K562 (cell line): ENCODE data around the gene ESPL1.

Experiments used
- POLR3A ChIP-seq: IDR thresholded peaks from 2 replicates; pipeline ENCODE4 v1.6.1; 2011; ENCODE audit warnings: borderline replicate concordance, mild to moderate bottlenecking, moderate library complexity; ENCODE audit not compliant: insufficient read length, insufficient read depth; ENCODE audit errors: extremely low read depth
- ZNF197 ChIP-seq: fragments of 200-800 bp; sonication (Bioruptor generic); IDR thresholded peaks from 2 replicates; pipeline ENCODE4 v1.6.1; 2016; ENCODE audit warnings: low read depth, missing genetic modification characterization, missing compliant biosample characterization

DNA sequence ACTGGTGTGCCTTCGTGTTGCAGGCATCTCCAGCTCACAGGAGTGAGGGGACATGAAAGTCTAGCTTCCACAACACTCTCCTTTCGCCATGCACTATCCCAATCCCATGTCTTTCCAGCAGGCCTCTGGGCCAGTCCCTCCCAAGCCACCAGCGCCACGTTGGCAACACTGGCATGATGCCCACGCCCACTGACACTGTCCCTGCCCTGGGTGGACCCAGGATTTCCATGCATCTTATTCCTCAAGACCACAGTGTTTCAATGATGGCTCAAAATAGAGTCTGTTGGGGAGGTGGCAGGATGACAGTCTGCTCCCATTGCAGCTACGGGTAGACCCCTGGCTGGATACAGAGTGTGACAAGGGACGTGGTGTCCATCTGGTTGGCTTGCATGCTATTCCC lies 65.7 kb downstream of the ESPL1 start:
- TF ChIP-seq POLR3A (no peak), ZNF197 (CRISPR knock-in tag) (no peak)
